Naive thymus-derived CD8-positive, alpha-beta T cell (primary cell): ENCODE data around the gene ADAMTS15. TPM values are rescaled to one million over a fixed set of nuclear protein-coding genes. Genes with fewer than 3 reads are reported as not detected.

Experiments used
- ATAC-seq, 2 donors: fragments of 150-1000 bp; cut with Tn5 transposase in 1 of 2; sonication (Bioruptor Pico), chemical (Tn5 transposase) in 1 of 2; 1 replicate in 1 of 2; 2 replicates in 1 of 2; pipeline ENCODE4 v1.10.0; 2021; ENCODE audit warnings: mild to moderate bottlenecking in 2 of 2, moderate library complexity in 2 of 2
- POLR2A ChIA-PET: fragments of 350-600 bp; sonication (Branson Sonifier 250); formaldehyde crosslinking; loops from one replicate; lab custom pipeline; 2021; ENCODE audit warnings: antibody characterized with exemption; lab: Charles Lee
- DNase-seq, 10 donors: peaks; one replicate each; pipeline versions ENCODE4 v3.0.0 to v3.0.0-alpha.2; 2020 to 2022
- H3K27ac Mint-ChIP-seq, 10 donors: one replicate each; pipeline ENCODE4 v1.8.0; 2020 to 2022; ENCODE audit warnings: mild to moderate bottlenecking in 10 of 10, mixed read lengths in 10 of 10, moderate library complexity in 4 of 10, inconsistent platforms in 1 of 10
- H3K27me3 Mint-ChIP-seq, 5 donors: one replicate each; pipeline ENCODE4 v1.8.0; 2021 to 2022; ENCODE audit warnings: mixed read lengths in 5 of 5
- H3K36me3 Mint-ChIP-seq, 3 donors: one replicate each; pipeline ENCODE4 v1.8.0; 2020 to 2022; ENCODE audit warnings: mixed read lengths in 3 of 3, mild to moderate bottlenecking in 2 of 3, inconsistent platforms in 1 of 3
- H3K4me1 Mint-ChIP-seq, 4 donors: one replicate each; pipeline ENCODE4 v1.8.0; 2021 to 2022; ENCODE audit warnings: mixed read lengths in 4 of 4
- H3K4me3 Mint-ChIP-seq, 10 donors: one replicate each; pipeline ENCODE4 v1.8.0; 2020 to 2022; ENCODE audit warnings: mild to moderate bottlenecking in 10 of 10, mixed read lengths in 10 of 10, moderate library complexity in 6 of 10, inconsistent platforms in 1 of 10
- H3K9me3 Mint-ChIP-seq, 9 donors: one replicate each; pipeline ENCODE4 v1.8.0; 2020 to 2022; ENCODE audit warnings: mixed read lengths in 9 of 9, mild to moderate bottlenecking in 3 of 9, inconsistent platforms in 1 of 9, moderate library complexity in 1 of 9
- polyA plus RNA-seq, 3 donors: library from polyadenylated mRNA; unstranded; fragments of 300-500 nt; fragmentation: Illumina TruSeq; gene quantifications; one replicate each; pipeline ENCODE4 v1.2.3, GENCODE V29; 2021
- total RNA-seq, 8 experiments: library from RNA in 2 of 8; stranded (reverse) in 2 of 8; gene quantifications; one replicate each; pipeline ENCODE4 v1.2.3 and lab custom pipeline; 2021 to 2026

The ADAMTS15 gene
- total and polyA plus RNA-seq, 5 experiments from 2014 or later, result 0.05 TPM; not detected in 4

GRCh38 chr11:130523166-130523565, 74.7 kb downstream of the ADAMTS15 start:
- Mint-ChIP-seq H3K36me3 (no peaks in the 10 kb centered on the region), H3K27me3 (peaks cover 0 to 17% (median 3%) of the 10 kb centered on the region in 5 donors), H3K27ac (no peak overlapping the region), H3K4me1 (peaks cover 0 to 2% (median 0%) of the 10 kb centered on the region in 4 donors), H3K9me3 (no peaks in the 10 kb centered on the region), H3K4me3 (no peak overlapping the region)
- ATAC-seq, result no peak
- DNase-seq, result no peak
- POLR2A ChIA-PET, result no interaction called here

GRCh38 chr11:130523609-130524008, 75.2 kb downstream of the ADAMTS15 start:
- peaks cover 0 to 2% (median 0%) of the 10 kb centered on the region in 4 donors for H3K4me1 Mint-ChIP-seq
- ATAC-seq, result no peak
- no peak overlapping the region for H3K4me3 Mint-ChIP-seq
- H3K9me3 Mint-ChIP-seq, result no peaks in the 10 kb centered on the region
- DNase-seq, result no peak
- H3K27me3 Mint-ChIP-seq, result peaks cover 0 to 21% (median 4%) of the 10 kb centered on the region in 5 donors
- POLR2A ChIA-PET, result no interaction called here
- no peaks in the 10 kb centered on the region for H3K36me3 Mint-ChIP-seq
- H3K27ac Mint-ChIP-seq, result no peak overlapping the region

- POLR2A ChIA-PET, result no interaction called here
- H3K9me3 Mint-ChIP-seq, result no peaks in the 10 kb centered on the region
- no peak for ATAC-seq
- H3K36me3 Mint-ChIP-seq, result no peaks in the 10 kb centered on the region
- DNase-seq, result no peak
- peaks cover 0 to 21% (median 4%) of the 10 kb centered on the region in 5 donors for H3K27me3 Mint-ChIP-seq
- peaks cover 0 to 2% (median 0%) of the 10 kb centered on the region in 4 donors for H3K4me1 Mint-ChIP-seq
- H3K27ac Mint-ChIP-seq, result no peak overlapping the region
- H3K4me3 Mint-ChIP-seq, result no peak overlapping the region
Observed at GRCh38 chr11:130524132-130524790, 75.8 kb downstream of the ADAMTS15 start.

- no peak for ATAC-seq
- no peaks in the 10 kb centered on the region for H3K9me3 Mint-ChIP-seq
Observed at GRCh38 chr11:130525307-130525706, 76.9 kb downstream of the ADAMTS15 start.

More at GRCh38 chr11:130525307-130525706, 76.9 kb downstream of the ADAMTS15 start:
- Mint-ChIP-seq H3K4me1 (peaks cover 0 to 2% (median 0%) of the 10 kb centered on the region in 4 donors), H3K4me3 (no peak overlapping the region), H3K36me3 (no peaks in the 10 kb centered on the region), H3K27me3 (peaks cover 0 to 12% (median 4%) of the 10 kb centered on the region in 5 donors), H3K27ac (no peak overlapping the region)
- DNase-seq, result no peak
- POLR2A ChIA-PET, result no interaction called here

Other genes starting within 250 kb of the ADAMTS15 start
- 10 to 100 TPM; 86.8 to 90.1 TPM for gene ZBTB44, start 133.7 kb upstream of the ADAMTS15 start, total RNA-seq
- gene ZBTB44, start 133.7 kb upstream of the ADAMTS15 start, polyA plus RNA-seq, result 1 to 10 TPM; 5.9 to 7.9 (median 7.3) TPM
- not detected for gene ADAMTS8, start 20.0 kb upstream of the ADAMTS15 start, total RNA-seq
- gene ADAMTS8, start 20.0 kb upstream of the ADAMTS15 start, polyA plus RNA-seq, result not detected